PC-9 (cell line): Measurements from ENCODE around the gene SLC16A9. TPM values are rescaled to one million over a fixed set of nuclear protein-coding genes. Genes with fewer than 3 reads are reported as not detected.

ENCODE experiments used
- Bru-seq: library from RNA; stranded (reverse); fragments of 400-500 nt; gene quantifications from one replicate; lab custom pipeline; 2021; lab: Mats Ljungman, UMichigan
- BruChase-seq, 2 experiments: library from RNA; stranded (reverse); fragments of 400-500 nt; gene quantifications; one replicate each; lab custom pipeline; 2021; lab: Mats Ljungman, UMichigan
- BruUV-seq: library from RNA; stranded (reverse); fragments of 400-500 nt; replicated peaks from 2 replicates; lab custom pipeline; 2021; lab: Mats Ljungman, UMichigan
- CTCF ChIA-PET: fragments of 300-600 bp; sonication (Branson Sonifier 250); formaldehyde crosslinking; loops from one replicate; lab custom pipeline; 2022; ENCODE audit warnings: antibody characterized with exemption; lab: Charles Lee
- POLR2A ChIA-PET: fragments of 300-600 bp; sonication (Branson Sonifier 250); formaldehyde crosslinking; loops from one replicate; lab custom pipeline; 2022; ENCODE audit warnings: antibody characterized with exemption; ENCODE audit not compliant: unreplicated experiment; lab: Charles Lee
- DNase-seq, 2 experiments: peaks; one replicate each; pipeline versions ENCODE4 v3.0.0 to v3.0.0-alpha.2; 2015 to 2022; ENCODE audit warnings: mixed read lengths in 1 of 2
- H2AFZ ChIP-seq: fragments of 200-600 bp; sonication (generic); 2 replicates; pipeline ENCODE4 v1.8.1; 2017; ENCODE audit warnings: antibody characterized with exemption
- H3F3A ChIP-seq: fragments of 200-600 bp; sonication (generic); 2 replicates; pipeline ENCODE4 v1.8.1; 2017; ENCODE audit warnings: antibody characterized with exemption, mild to moderate bottlenecking, low read depth; ENCODE audit not compliant: insufficient read depth
- H3K27ac ChIP-seq: fragments of 200-600 bp; sonication (generic); 2 replicates; pipeline ENCODE4 v1.6.1; 2016; ENCODE audit warnings: mixed run types
- H3K27me3 ChIP-seq: fragments of 200-600 bp; sonication (generic); 2 replicates; pipeline ENCODE4 v1.6.1; 2016; ENCODE audit warnings: low read depth, mixed run types; ENCODE audit not compliant: insufficient read depth
- H3K36me3 ChIP-seq: fragments of 200-600 bp; sonication (generic); 2 replicates; pipeline ENCODE4 v1.6.1; 2016; ENCODE audit warnings: low read depth, mixed run types
- H3K4me1 ChIP-seq: fragments of 200-600 bp; sonication (generic); replicated peaks from 2 replicates; pipeline ENCODE4 v1.6.1; 2016; ENCODE audit warnings: mixed run types; ENCODE audit not compliant: insufficient read depth
- H3K4me2 ChIP-seq: fragments of 200-600 bp; sonication (generic); 2 replicates; pipeline ENCODE4 v1.6.1; 2017; ENCODE audit warnings: mixed run types
- H3K4me3 ChIP-seq: fragments of 200-600 bp; sonication (generic); 2 replicates; pipeline ENCODE4 v1.6.1; 2016; ENCODE audit warnings: mixed run types
- H3K79me2 ChIP-seq: fragments of 200-600 bp; sonication (generic); 2 replicates; pipeline ENCODE4 v1.6.1; 2017; ENCODE audit warnings: low read depth, mixed run types
- H3K9me2 ChIP-seq: fragments of 200-600 bp; sonication (generic); 2 replicates; pipeline ENCODE4 v1.8.1; 2017; ENCODE audit warnings: mild to moderate bottlenecking; ENCODE audit not compliant: insufficient read depth
- H3K9me3 ChIP-seq: fragments of 200-600 bp; sonication (generic); 2 replicates; pipeline ENCODE4 v1.8.1; 2016; ENCODE audit warnings: low read depth; ENCODE audit not compliant: insufficient read depth
- H4K20me1 ChIP-seq: fragments of 200-600 bp; sonication (generic); 2 replicates; pipeline ENCODE4 v1.8.1; 2017; ENCODE audit not compliant: insufficient read depth
- CTCF ChIP-seq: fragments of 200-600 bp; sonication (generic); conservative IDR thresholded peaks from 2 replicates; pipeline ENCODE4 v1.6.1; 2017; ENCODE audit warnings: mixed run types, antibody characterized with exemption, mild to moderate bottlenecking, moderate library complexity
- EZH2 ChIP-seq: fragments of 200-600 bp; sonication (generic); IDR thresholded peaks from 2 replicates; pipeline ENCODE4 v1.8.0; 2017; ENCODE audit warnings: antibody characterized with exemption, low read depth
- intact Hi-C: fragments of 100-400 bp; cut with micrococcal nuclease; formaldehyde crosslinking; loops from one replicate; pipeline ENCODE4 v1.10.0; 2022; ENCODE audit not compliant: unreplicated experiment
- long read RNA-seq: library from polyadenylated mRNA; stranded (forward); transcript quantifications from one replicate; pipeline ENCODE4 v2.0.0, GENCODE V29; 2022
- total RNA-seq: library from RNA; stranded (reverse); gene quantifications from 2 replicates; pipeline ENCODE4 v1.2.3, GENCODE V29; 2021

The SLC16A9 gene
- total RNA-seq = not detected in 2 replicates
- percentile 7 among the genes with signal in this experiment for Bru-seq, nascent RNA
- BruChase-seq, experiment 1, labeled RNA remaining after a 2-hour chase = percentile 10 among the genes with signal in this experiment
- BruChase-seq, experiment 2, labeled RNA remaining after a 6-hour chase = percentile 10 among the genes with signal in this experiment
- long read RNA-seq = 0 reads

GRCh38 chr10:59709395-59710125 is at the start of gene SLC16A9:
Gene SLC16A9 (minus strand): TSS chr10:59709850. CDS start chr10:59684291, 25,559 bp downstream.
- Histone ChIP-seq H3K27ac (no peak within 1 kb of the TSS), H3K4me1 (no peaks in the 10 kb centered on the region), H3K9me3 (no peaks in the 10 kb centered on the region), H3K36me3 (no peaks in the 10 kb centered on the region), H2AFZ (peak within 1 kb of the TSS; percentile 64), H3K9me2 (no peaks in the 10 kb centered on the region), H3F3A (no peaks in the 10 kb centered on the region), H3K79me2 (no peaks in the 10 kb centered on the region), H3K4me2 (peak within 1 kb of the TSS; percentile 71), H3K4me3 (peak within 1 kb of the TSS; percentile 49; the same call in 1 of the 2 replicates), H3K27me3 (peaks cover 6% of the 10 kb centered on the region), H4K20me1 (no peaks in the 10 kb centered on the region)
- TF ChIP-seq CTCF (no peak), EZH2 (0 out of 2 replicates have a peak, but pooled peaks have one; percentile 64)
- peak in 1 of 2 experiments; percentile 21 for DNase-seq
- POLR2A ChIA-PET = no interaction called here
- BruUV-seq = no TSS peak
- CTCF ChIA-PET = no interaction called here
- intact Hi-C loops = no loop called here

GRCh38 chr10:59757966-59758365 is 48.3 kb upstream of the SLC16A9 start:
- TF ChIP-seq CTCF = no peak
- TF ChIP-seq EZH2 = no peak
- Histone ChIP-seq H3K9me2 (no peaks in the 10 kb centered on the region), H3F3A (no peaks in the 10 kb centered on the region), H3K36me3 (no peaks in the 10 kb centered on the region), H3K79me2 (no peaks in the 10 kb centered on the region), H3K4me2 (no peak overlapping the region), H3K9me3 (no peaks in the 10 kb centered on the region; the same call in 1 of the 2 replicates), H3K27me3 (no peaks in the 10 kb centered on the region; the same call in 1 of the 2 replicates), H2AFZ (no peak overlapping the region), H4K20me1 (no peaks in the 10 kb centered on the region), H3K27ac (no peak overlapping the region), H3K4me1 (no peaks in the 10 kb centered on the region), H3K4me3 (no peak overlapping the region)
- ChIA-PET CTCF (no interaction called here), POLR2A (no interaction called here)
- DNase-seq = peak in 1 of 2 experiments; percentile 52
- intact Hi-C loops = no loop called here
- BruUV-seq = no TSS peak

- no peaks in the 10 kb centered on the region for H3K9me3 ChIP-seq
- no peaks in the 10 kb centered on the region for H3F3A ChIP-seq
- no peaks in the 10 kb centered on the region for H3K36me3 ChIP-seq
- no TSS peak for BruUV-seq
- H3K79me2 ChIP-seq = no peaks in the 10 kb centered on the region
- H3K27me3 ChIP-seq = no peaks in the 10 kb centered on the region
- ChIA-PET POLR2A (no interaction called here), CTCF (no interaction called here)
- H3K9me2 ChIP-seq = no peaks in the 10 kb centered on the region
- H3K4me1 ChIP-seq = no peaks in the 10 kb centered on the region
- H3K4me3 ChIP-seq = no peak overlapping the region
- no peaks in the 10 kb centered on the region for H4K20me1 ChIP-seq
- H2AFZ ChIP-seq = no peak overlapping the region
- no peak for DNase-seq
- no peak overlapping the region for H3K4me2 ChIP-seq
- no peak overlapping the region for H3K27ac ChIP-seq
- TF ChIP-seq CTCF (no peak), EZH2 (no peak)
- intact Hi-C loops = no loop called here
Measured at GRCh38 chr10:59754951-59755350, 45.3 kb upstream of the SLC16A9 start.
